Dendritic cell treated with granulocyte-macrophage colony-stimulating factor and Interleukin-4, amounts not matched to agents 40 ng/mL and 50 ng/mL, for 4 days (primary cell): ENCODE results near the gene SPEF1.

Experiments
- H3K27ac Mint-ChIP-seq: one replicate; pipeline ENCODE4 v1.8.0; 2022; ENCODE audit warnings: mild to moderate bottlenecking, mixed read lengths
- H3K27me3 Mint-ChIP-seq: one replicate; pipeline ENCODE4 v1.8.0; 2022; ENCODE audit warnings: mild to moderate bottlenecking, mixed read lengths
- H3K36me3 Mint-ChIP-seq: one replicate; pipeline ENCODE4 v1.8.0; 2022; ENCODE audit warnings: low read depth, mixed read lengths
- H3K4me1 Mint-ChIP-seq: one replicate; pipeline ENCODE4 v1.8.0; 2022; ENCODE audit warnings: low read depth, mixed read lengths
- H3K4me3 Mint-ChIP-seq: one replicate; pipeline ENCODE4 v1.8.0; 2022; ENCODE audit warnings: mild to moderate bottlenecking, moderate library complexity, mixed read lengths
- H3K9me3 Mint-ChIP-seq: one replicate; pipeline ENCODE4 v1.8.0; 2022; ENCODE audit warnings: mixed read lengths
- intact Hi-C: fragments of 100-400 bp; cut with micrococcal nuclease; formaldehyde crosslinking; loops from one replicate; pipeline ENCODE4 v1.15.0; 2022

Gene SPEF1

DNA sequence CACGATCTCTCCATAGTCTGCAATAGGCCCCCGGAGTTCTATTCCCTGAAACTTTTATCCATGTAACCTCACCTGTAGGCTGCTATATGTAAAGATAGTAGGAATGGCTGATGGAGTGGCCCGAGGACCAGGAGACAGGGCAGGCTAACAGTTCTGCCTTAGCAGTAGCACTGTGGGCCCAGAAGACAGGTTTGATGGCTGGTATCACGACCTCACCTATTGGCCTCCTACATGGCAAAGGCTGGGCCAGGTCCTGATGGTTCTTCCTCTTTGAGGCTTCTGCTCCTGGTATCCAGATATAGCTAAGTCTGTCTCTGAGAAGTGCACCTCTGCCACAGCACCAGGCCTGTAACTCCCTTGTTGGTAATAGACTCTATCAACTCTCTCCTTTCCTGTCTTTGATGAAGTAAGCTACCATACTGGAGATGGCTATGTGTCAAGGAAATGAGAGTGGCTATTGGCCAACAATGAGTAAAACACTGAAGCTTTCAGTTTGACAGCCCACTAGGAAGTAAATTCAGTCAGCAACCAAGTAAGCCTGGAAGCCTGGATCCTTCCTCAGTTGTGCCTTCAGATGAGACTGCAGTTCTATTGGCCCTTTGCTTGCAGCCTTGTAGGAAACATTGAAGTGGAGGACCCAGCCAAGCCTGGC lies 5.7 kb downstream of the SPEF1 start:
- Mint-ChIP-seq H3K36me3 (no peaks in the 10 kb centered on the region), H3K9me3 (no peaks in the 10 kb centered on the region), H3K27ac (no peak overlapping the region), H3K4me1 (peaks cover 35% of the 10 kb centered on the region), H3K4me3 (no peak overlapping the region), H3K27me3 (peaks cover 22% of the 10 kb centered on the region)
- intact Hi-C loops, result no loop called here

DNA sequence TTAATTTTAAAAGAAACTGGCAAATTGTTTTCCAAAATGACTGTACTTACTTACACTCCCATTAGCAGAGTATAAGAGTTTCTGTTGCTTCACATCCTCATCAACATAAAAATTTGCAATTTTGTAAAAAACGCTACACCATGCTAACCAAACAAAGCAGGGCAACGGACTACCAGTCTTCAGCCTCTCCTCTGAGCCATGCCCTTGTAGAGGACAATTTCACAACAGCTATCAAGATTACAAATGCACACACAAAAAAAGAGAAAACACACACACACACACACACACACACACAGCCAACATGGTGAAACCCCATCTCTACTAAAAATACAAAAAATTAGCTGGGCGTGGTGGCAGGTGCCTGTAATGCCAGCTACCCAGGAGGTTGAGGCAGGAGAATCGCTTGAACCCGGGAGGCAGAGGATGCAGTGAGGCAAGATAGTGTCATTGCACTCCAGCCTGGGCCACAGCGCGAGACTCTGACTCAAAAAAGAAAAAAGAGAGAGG lies 9.6 kb downstream of the SPEF1 start:
- Mint-ChIP-seq H3K36me3 (peaks cover 7% of the 10 kb centered on the region), H3K4me1 (peaks cover 24% of the 10 kb centered on the region), H3K27me3 (no peaks in the 10 kb centered on the region), H3K4me3 (no peak overlapping the region), H3K27ac (no peak overlapping the region), H3K9me3 (no peaks in the 10 kb centered on the region)
- intact Hi-C loops, result no loop called here

GRCh38 chr20:3768342-3769130 lies 12.7 kb downstream of the SPEF1 start:
- intact Hi-C loops, result loop anchor here (1.0 kb wide), 1 partner anchor 15 kb away; no protein-coding TSS in a partner anchor
- Mint-ChIP-seq H3K27me3 (no peaks in the 10 kb centered on the region), H3K27ac (peak overlapping the region; percentile 89), H3K36me3 (peaks cover 7% of the 10 kb centered on the region), H3K9me3 (no peaks in the 10 kb centered on the region), H3K4me1 (peaks cover 55% of the 10 kb centered on the region), H3K4me3 (peak overlapping the region; percentile 91)

GRCh38 chr20:3767427-3768341 lies 13.6 kb downstream of the SPEF1 start, which contains the start of gene ADISSP:
Gene ADISSP, minus strand, starts transcription at chr20:3767753. Its CDS starts 7,653 bp downstream, at chr20:3760100.
- Mint-ChIP-seq H3K4me3 (peak within 1 kb of the TSS; percentile 91), H3K4me1 (peaks cover 60% of the 10 kb centered on the region), H3K27me3 (no peaks in the 10 kb centered on the region), H3K27ac (peak within 1 kb of the TSS; percentile 89), H3K9me3 (no peaks in the 10 kb centered on the region), H3K36me3 (peaks cover 10% of the 10 kb centered on the region)
- intact Hi-C loops, result loop anchor here (1.0 kb wide), 2 partner anchors 14 kb away; partner anchors contain the start of gene SPEF1

- Mint-ChIP-seq H3K36me3 (peaks cover 16% of the 10 kb centered on the region), H3K27ac (peak overlapping the region; percentile 89), H3K4me1 (peaks cover 60% of the 10 kb centered on the region), H3K9me3 (no peaks in the 10 kb centered on the region), H3K4me3 (peak overlapping the region; percentile 91), H3K27me3 (no peaks in the 10 kb centered on the region)
- intact Hi-C loops, result loop anchor here (1.0 kb wide), 1 partner anchor 14 kb away; the partner anchor contains the start of gene SPEF1
Measured at GRCh38 chr20:3767110-3767426, 14.2 kb downstream of the SPEF1 start.

DNA sequence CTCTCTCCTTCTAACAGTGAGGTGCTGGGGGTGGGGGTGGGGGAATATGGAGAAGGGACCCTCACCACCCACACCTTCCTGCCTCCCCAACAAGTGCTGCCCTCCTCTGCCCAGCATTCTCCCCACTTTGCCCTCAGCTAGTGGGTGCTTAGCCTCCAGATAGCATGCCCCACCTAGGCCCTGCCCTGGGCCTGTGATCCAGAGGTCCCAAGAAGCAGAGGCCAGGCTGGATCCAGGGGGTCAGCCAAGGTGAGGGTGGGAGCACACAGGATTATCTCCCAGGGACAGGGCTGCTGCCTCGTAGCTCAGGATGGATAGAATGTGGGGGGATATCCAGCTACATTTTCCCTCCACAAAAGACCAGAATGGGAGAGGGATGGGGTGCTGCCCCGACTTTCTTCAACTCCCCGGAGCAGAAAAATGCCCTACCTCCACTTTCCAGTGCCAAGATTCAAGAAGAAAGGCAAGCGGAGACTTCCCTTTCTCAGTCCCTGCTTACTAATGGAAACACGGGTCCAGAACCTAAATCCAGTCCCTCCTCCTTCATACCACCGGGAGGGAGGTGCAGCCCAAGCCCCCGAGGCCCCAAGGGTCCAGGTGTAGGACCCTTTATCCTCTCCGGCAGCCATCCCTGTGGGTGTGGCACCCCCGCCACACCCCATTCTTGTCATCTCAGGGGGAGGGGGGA lies 14.7 kb downstream of the SPEF1 start:
- H3K27me3 Mint-ChIP-seq, result no peaks in the 10 kb centered on the region
- peaks cover 64% of the 10 kb centered on the region for H3K4me1 Mint-ChIP-seq
- H3K36me3 Mint-ChIP-seq, result peaks cover 21% of the 10 kb centered on the region
- H3K9me3 Mint-ChIP-seq, result no peaks in the 10 kb centered on the region
- peak overlapping the region; percentile 89 for H3K27ac Mint-ChIP-seq
- peak overlapping the region; percentile 91 for H3K4me3 Mint-ChIP-seq
- intact Hi-C loops, result loop anchor here (1.0 kb wide), 1 partner anchor 15 kb away; the partner anchor contains the start of gene SPEF1

- Mint-ChIP-seq H3K27me3 (no peaks in the 10 kb centered on the region), H3K36me3 (peaks cover 33% of the 10 kb centered on the region), H3K27ac (peak overlapping the region; percentile 89), H3K9me3 (no peaks in the 10 kb centered on the region), H3K4me3 (peak overlapping the region; percentile 91), H3K4me1 (peaks cover 73% of the 10 kb centered on the region)
- intact Hi-C loops, result no loop called here
Measured at GRCh38 chr20:3765171-3765882, 15.9 kb downstream of the SPEF1 start.

DNA sequence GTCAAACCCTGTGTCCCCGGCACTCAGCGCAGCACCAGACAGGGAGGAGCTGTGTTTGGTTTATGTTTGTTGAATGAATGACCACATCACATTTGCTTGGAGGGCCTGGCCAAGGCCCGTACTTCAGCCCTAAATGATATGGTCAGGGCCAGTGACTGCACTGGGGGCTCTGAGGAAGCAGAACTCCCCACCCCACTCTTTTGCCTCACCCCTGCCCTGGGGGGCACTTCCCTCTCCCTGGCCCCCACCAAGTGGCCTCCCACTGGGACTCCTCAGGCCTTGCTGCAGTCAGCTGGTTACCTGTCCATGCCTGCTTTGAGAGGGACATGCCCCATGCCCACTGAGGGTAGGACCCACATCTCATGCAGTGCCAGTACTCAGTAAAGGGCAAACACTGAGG lies 16.6 kb downstream of the SPEF1 start:
- Mint-ChIP-seq H3K9me3 (no peaks in the 10 kb centered on the region), H3K27ac (peak overlapping the region; percentile 89), H3K4me1 (peaks cover 79% of the 10 kb centered on the region), H3K27me3 (no peaks in the 10 kb centered on the region), H3K4me3 (peak overlapping the region; percentile 91), H3K36me3 (peaks cover 40% of the 10 kb centered on the region)
- intact Hi-C loops, result no loop called here

GRCh38 chr20:3763671-3764601 lies 17.3 kb downstream of the SPEF1 start:
- peaks cover 79% of the 10 kb centered on the region for H3K4me1 Mint-ChIP-seq
- peak overlapping the region; percentile 89 for H3K27ac Mint-ChIP-seq
- H3K27me3 Mint-ChIP-seq, result no peaks in the 10 kb centered on the region
- no peaks in the 10 kb centered on the region for H3K9me3 Mint-ChIP-seq
- peak overlapping the region; percentile 13 for H3K4me3 Mint-ChIP-seq
- H3K36me3 Mint-ChIP-seq, result peaks cover 47% of the 10 kb centered on the region
- intact Hi-C loops, result no loop called here

DNA sequence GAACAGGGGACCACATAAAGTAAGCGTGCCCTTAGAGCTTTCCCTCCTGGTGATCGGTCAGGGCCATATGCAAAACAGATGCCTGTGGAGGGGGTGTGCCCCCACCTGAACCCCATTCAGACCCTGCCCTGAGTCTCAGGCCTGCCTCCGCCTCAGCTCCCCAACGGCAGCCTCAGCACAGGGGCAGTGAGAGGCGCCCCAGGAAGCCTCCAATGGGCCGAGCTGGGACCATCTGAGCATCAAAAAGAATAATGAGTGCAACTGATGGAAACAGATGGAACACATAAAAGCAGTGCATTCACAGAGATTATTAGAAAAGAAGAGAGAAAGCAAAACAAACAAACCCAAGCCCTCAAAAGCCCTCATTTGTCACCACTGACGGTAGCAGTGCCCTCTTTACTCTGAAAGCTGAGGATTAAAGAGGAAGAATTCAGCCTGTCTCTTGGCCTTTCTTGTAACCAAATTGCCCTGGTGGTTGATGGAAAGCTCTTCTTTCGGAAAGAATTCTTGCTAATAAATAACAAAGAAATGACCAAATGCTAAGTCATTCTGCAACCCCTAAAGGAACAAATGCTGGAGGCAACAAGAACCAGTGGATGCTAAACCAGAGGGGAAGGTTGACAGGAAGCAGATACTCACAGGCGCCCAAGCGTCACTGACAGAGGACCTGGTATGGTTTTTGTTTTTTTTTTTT lies 20.4 kb downstream of the SPEF1 start:
- Mint-ChIP-seq H3K4me3 (no peak overlapping the region), H3K27ac (no peak overlapping the region), H3K36me3 (peaks cover 71% of the 10 kb centered on the region), H3K27me3 (no peaks in the 10 kb centered on the region), H3K4me1 (peaks cover 69% of the 10 kb centered on the region), H3K9me3 (no peaks in the 10 kb centered on the region)
- intact Hi-C loops, result no loop called here

GRCh38 chr20:3759884-3760283 lies 21.4 kb downstream of the SPEF1 start:
- no peak overlapping the region for H3K4me3 Mint-ChIP-seq
- intact Hi-C loops, result no loop called here
- H3K9me3 Mint-ChIP-seq, result no peaks in the 10 kb centered on the region
- peaks cover 80% of the 10 kb centered on the region for H3K36me3 Mint-ChIP-seq
- peaks cover 66% of the 10 kb centered on the region for H3K4me1 Mint-ChIP-seq
- H3K27ac Mint-ChIP-seq, result no peak overlapping the region
- no peaks in the 10 kb centered on the region for H3K27me3 Mint-ChIP-seq
